HFFc6 (cell line): ENCODE data around the gene AUTS2. TPM values are rescaled to one million over a fixed set of nuclear protein-coding genes. Genes with fewer than 3 reads are reported as not detected.

Experiments
- DNase-seq: peaks from one replicate; pipeline ENCODE4 v3.0.0-alpha.2; 2018
- H3K27ac Mint-ChIP-seq: 2 replicates; pipeline ENCODE4 v1.8.0; 2020; ENCODE audit warnings: mild to moderate bottlenecking, mixed read lengths
- H3K27me3 Mint-ChIP-seq: 2 replicates; pipeline ENCODE4 v1.8.0; 2021; ENCODE audit warnings: mild to moderate bottlenecking, moderate library complexity, mixed read lengths; ENCODE audit not compliant: insufficient read depth
- H3K36me3 Mint-ChIP-seq: 2 replicates; pipeline ENCODE4 v1.8.0; 2021; ENCODE audit warnings: low read depth, mixed read lengths
- H3K4me1 Mint-ChIP-seq: 2 replicates; pipeline ENCODE4 v1.8.0; 2020; ENCODE audit warnings: low read depth, mixed read lengths
- H3K4me3 Mint-ChIP-seq: 2 replicates; pipeline ENCODE4 v1.8.0; 2020; ENCODE audit warnings: mild to moderate bottlenecking, moderate library complexity, mixed read lengths
- H3K9me3 Mint-ChIP-seq: 2 replicates; pipeline ENCODE4 v1.8.0; 2020; ENCODE audit warnings: mild to moderate bottlenecking, mixed read lengths
- CTCF ChIP-seq: fragments of 200-600 bp; sonication (generic); IDR thresholded peaks from 2 replicates; pipeline ENCODE4 v1.5.0; 2021; ENCODE audit warnings: antibody characterized with exemption, mild to moderate bottlenecking
- total RNA-seq, 6 experiments: library from RNA; stranded (reverse); fragmentation: NEBNext Ultra II Directional; extraction: Animal tissue kit (Norgen Biotek cat#: 25700); gene quantifications; 2 replicates in 1 of 6; 3 replicates in 5 of 6; pipeline ENCODE4 v1.2.3, GENCODE V29; 2021

AUTS2 gene
- total RNA-seq, 6 experiments from 2014 or later = 0.02 to 0.19 (median 0.16) TPM; not detected in 2

DNA sequence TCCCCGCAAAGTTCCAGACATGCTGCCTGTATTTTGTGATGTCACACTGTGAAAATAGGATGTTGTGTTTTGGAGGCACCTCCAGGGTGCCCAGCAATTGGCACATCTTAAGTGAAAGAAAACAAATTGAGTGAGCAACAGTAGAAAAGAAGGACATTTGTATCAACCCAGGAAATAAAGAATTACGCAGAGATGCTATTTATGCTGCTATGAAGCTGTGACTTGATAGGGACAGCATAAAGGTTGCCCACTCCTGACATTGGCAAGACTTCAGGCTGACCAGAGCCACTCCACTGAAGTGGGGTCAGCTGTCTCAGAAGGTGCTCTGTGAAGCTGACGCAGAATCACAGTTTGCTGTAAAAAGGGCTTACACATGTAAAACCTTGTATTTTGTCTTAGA, 803.8 kb downstream of the AUTS2 start:
- H3K27me3 Mint-ChIP-seq = peaks cover 4% of the 10 kb centered on the region; the same call in 1 of the 2 replicates
- no peak for DNase-seq
- H3K4me1 Mint-ChIP-seq = no peaks in the 10 kb centered on the region
- H3K9me3 Mint-ChIP-seq = peaks cover 40% of the 10 kb centered on the region
- no peak for TF ChIP-seq CTCF
- no peaks in the 10 kb centered on the region for H3K36me3 Mint-ChIP-seq
- H3K4me3 Mint-ChIP-seq = no peak overlapping the region
- no peak overlapping the region for H3K27ac Mint-ChIP-seq

GRCh38 chr7:70405241-70405640, 807.0 kb downstream of the AUTS2 start:
- no peaks in the 10 kb centered on the region for H3K36me3 Mint-ChIP-seq
- peaks cover 4% of the 10 kb centered on the region; the same call in 1 of the 2 replicates for H3K27me3 Mint-ChIP-seq
- no peak overlapping the region for H3K27ac Mint-ChIP-seq
- no peak for TF ChIP-seq CTCF
- H3K4me1 Mint-ChIP-seq = no peaks in the 10 kb centered on the region
- H3K9me3 Mint-ChIP-seq = peaks cover 52% of the 10 kb centered on the region
- no peak overlapping the region for H3K4me3 Mint-ChIP-seq
- DNase-seq = no peak

GRCh38 chr7:70406186-70406949, 808.1 kb downstream of the AUTS2 start:
- no peaks in the 10 kb centered on the region for H3K4me1 Mint-ChIP-seq
- DNase-seq = no peak
- H3K27ac Mint-ChIP-seq = no peak overlapping the region
- no peak for TF ChIP-seq CTCF
- H3K9me3 Mint-ChIP-seq = peaks cover 48% of the 10 kb centered on the region
- H3K27me3 Mint-ChIP-seq = peaks cover 4% of the 10 kb centered on the region; the same call in 1 of the 2 replicates
- H3K36me3 Mint-ChIP-seq = no peaks in the 10 kb centered on the region
- no peak overlapping the region for H3K4me3 Mint-ChIP-seq

DNA sequence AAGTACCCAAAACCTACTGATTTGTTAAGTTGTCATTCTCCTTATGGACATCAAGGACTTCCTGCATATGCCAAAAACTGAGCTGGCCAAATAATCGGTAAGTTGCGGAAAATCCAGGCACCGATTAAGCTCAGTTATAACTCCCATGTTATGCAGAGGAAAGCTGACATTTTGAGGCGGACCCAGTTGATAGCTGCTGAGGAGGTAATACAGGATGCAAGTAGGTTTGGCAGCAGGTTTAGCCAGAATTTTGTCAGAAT, 808.6 kb downstream of the AUTS2 start:
- Mint-ChIP-seq H3K9me3 (peaks cover 50% of the 10 kb centered on the region), H3K27ac (no peak overlapping the region), H3K4me3 (no peak overlapping the region), H3K27me3 (peaks cover 4% of the 10 kb centered on the region; the same call in 1 of the 2 replicates), H3K4me1 (no peaks in the 10 kb centered on the region), H3K36me3 (no peaks in the 10 kb centered on the region)
- no peak for TF ChIP-seq CTCF
- DNase-seq = no peak

DNA sequence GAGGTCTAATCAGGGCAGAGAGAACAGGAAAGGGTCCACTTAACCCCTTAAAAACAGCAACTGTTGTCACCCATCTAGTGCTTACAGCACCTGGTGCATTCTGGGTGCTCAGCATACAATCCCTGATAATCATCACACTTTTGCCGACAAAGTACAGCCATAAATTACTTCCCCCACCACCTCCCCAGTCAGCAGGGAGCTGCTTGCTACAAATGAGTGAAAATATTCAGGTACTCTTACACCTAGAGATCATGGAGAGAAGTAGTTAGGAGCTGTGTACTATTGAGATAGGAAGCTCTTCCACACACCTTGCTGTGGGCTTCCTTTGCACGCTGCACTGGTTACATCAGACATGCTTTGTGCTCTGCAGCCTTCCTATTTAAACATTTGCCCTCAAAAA, 810.2 kb downstream of the AUTS2 start:
- TF ChIP-seq CTCF = no peak
- Mint-ChIP-seq H3K4me3 (no peak overlapping the region), H3K36me3 (no peaks in the 10 kb centered on the region), H3K27ac (no peak overlapping the region), H3K4me1 (no peaks in the 10 kb centered on the region), H3K9me3 (peaks cover 51% of the 10 kb centered on the region), H3K27me3 (peaks cover 2% of the 10 kb centered on the region; the same call in 1 of the 2 replicates)
- no peak for DNase-seq
